Loucy (cell line): ENCODE results near the gene BRCC3.

Experiments used
- H2AFZ ChIP-seq: fragments of 200-600 bp; sonication (generic); 2 replicates; pipeline ENCODE4 v1.6.0; 2016; ENCODE audit warnings: antibody characterized with exemption, mild to moderate bottlenecking, low read length, moderate library complexity
- H3F3A ChIP-seq: fragments of 200-600 bp; 2 replicates; pipeline ENCODE4 v1.6.0; 2016; ENCODE audit warnings: antibody characterized with exemption, low read depth, mild to moderate bottlenecking
- H3K27me3 ChIP-seq: fragments of 200-600 bp; sonication (generic); 2 replicates; pipeline ENCODE4 v1.6.1; 2014; ENCODE audit warnings: low read length, mild to moderate bottlenecking; ENCODE audit not compliant: insufficient read depth, poor library complexity, severe bottlenecking
- H3K36me3 ChIP-seq: fragments of 200-600 bp; sonication (generic); 2 replicates; pipeline ENCODE4 v1.6.1; 2016; ENCODE audit warnings: low read length; ENCODE audit not compliant: insufficient read depth
- H3K4me1 ChIP-seq: fragments of 200-600 bp; sonication (generic); 2 replicates; pipeline ENCODE4 v1.5.1; 2014; ENCODE audit warnings: low read length, mild to moderate bottlenecking; ENCODE audit not compliant: insufficient read depth, poor library complexity, severe bottlenecking
- H3K4me2 ChIP-seq: fragments of 200-600 bp; sonication (generic); 2 replicates; pipeline ENCODE4 v1.6.0; 2014; ENCODE audit warnings: antibody characterized with exemption, low read length, low read depth, mild to moderate bottlenecking; ENCODE audit not compliant: poor library complexity, severe bottlenecking
- H3K4me3 ChIP-seq: fragments of 200-600 bp; sonication (generic); 2 replicates; pipeline ENCODE4 v1.5.1; 2014; ENCODE audit warnings: low read length, mild to moderate bottlenecking, mixed read lengths; ENCODE audit not compliant: poor library complexity, severe bottlenecking
- H3K79me2 ChIP-seq: fragments of 200-600 bp; sonication (generic); 2 replicates; pipeline ENCODE4 v1.6.1; 2014; ENCODE audit warnings: low read length; ENCODE audit not compliant: insufficient read depth
- H3K9ac ChIP-seq: fragments of 200-600 bp; sonication (generic); 2 replicates; pipeline ENCODE4 v1.6.0; 2014; ENCODE audit warnings: mild to moderate bottlenecking, low read depth, low read length, moderate library complexity; ENCODE audit not compliant: poor library complexity, severe bottlenecking
- H3K9me2 ChIP-seq: fragments of 200-600 bp; sonication (generic); replicated peaks from 2 replicates; pipeline ENCODE4 v1.6.1; 2016; ENCODE audit warnings: low read depth, low read length, mixed read lengths
- H3K9me3 ChIP-seq: fragments of 200-600 bp; sonication (generic); 2 replicates; pipeline ENCODE4 v1.6.1; 2014; ENCODE audit warnings: mild to moderate bottlenecking, antibody characterized with exemption, low read length, low read depth; ENCODE audit not compliant: insufficient read depth
- H4K20me1 ChIP-seq: fragments of 200-600 bp; sonication (generic); 2 replicates; pipeline ENCODE4 v1.6.0; 2014; ENCODE audit warnings: antibody characterized with exemption, low read length, mild to moderate bottlenecking; ENCODE audit not compliant: insufficient read depth, poor library complexity, severe bottlenecking
- EZH2phosphoT487 ChIP-seq: fragments of 200-600 bp; IDR thresholded peaks from 2 replicates; pipeline ENCODE4 v1.6.1; 2018; ENCODE audit warnings: antibody characterized with exemption, mild to moderate bottlenecking, moderate library complexity, borderline replicate concordance
- TF ChIP-seq, protein P1 (sequence below): fragments of 200-600 bp; sonication (generic); conservative IDR thresholded peaks from 2 replicates; pipeline ENCODE4 v1.5.1; 2014; ENCODE audit warnings: mild to moderate bottlenecking, antibody characterized with exemption, low read length

Gene BRCC3

DNA sequence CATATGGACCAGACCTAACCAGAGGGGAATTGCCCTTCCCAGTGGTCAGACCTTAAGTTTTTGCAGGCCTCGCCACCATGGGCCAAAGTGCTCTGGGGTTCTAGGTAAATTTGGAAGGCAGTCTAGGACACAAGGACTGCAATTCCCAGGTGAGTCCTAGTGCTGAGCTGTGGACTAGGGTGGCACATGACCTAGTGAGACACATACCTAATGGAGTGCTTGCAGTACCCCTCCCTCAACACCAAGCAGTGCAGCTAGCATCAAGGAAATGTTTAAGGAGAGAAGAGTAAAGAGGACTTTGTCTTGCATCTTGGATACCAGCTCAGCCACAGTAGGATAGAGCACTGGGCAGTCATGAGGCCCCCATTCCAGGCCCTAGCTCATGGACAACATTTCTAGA lies 60.8 kb downstream of the BRCC3 start:
- H3K27me3 ChIP-seq: no peaks in the 10 kb centered on the region

DNA sequence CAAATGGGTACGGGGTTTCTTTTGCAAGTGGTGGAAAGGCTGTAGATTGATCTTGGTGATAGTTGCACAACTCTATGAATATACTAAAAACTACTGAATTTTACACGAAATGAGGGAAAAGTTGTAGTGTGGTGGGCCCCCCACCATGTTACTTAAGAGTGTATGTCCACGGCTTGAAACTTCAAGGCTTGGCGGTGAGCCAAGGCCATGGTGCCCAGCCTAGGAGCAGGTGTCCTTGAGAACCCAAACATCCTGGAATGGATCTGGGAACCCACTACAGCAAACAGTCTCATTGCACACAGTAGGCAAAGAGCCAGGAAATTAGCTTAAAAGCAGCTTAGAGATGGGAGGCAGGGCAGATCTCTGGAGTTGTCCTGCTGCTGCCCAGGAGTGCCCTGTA lies 62.9 kb downstream of the BRCC3 start:
- Histone ChIP-seq H3K79me2 (no peaks in the 10 kb centered on the region), H3K4me1 (no peaks in the 10 kb centered on the region), H3K4me3 (no peak overlapping the region), H3K36me3 (no peaks in the 10 kb centered on the region), H3F3A (no peaks in the 10 kb centered on the region), H3K4me2 (no peak overlapping the region), H3K9me2 (no peaks in the 10 kb centered on the region), H4K20me1 (no peaks in the 10 kb centered on the region), H2AFZ (no peak overlapping the region), H3K9ac (no peak overlapping the region), H3K27me3 (no peaks in the 10 kb centered on the region), H3K9me3 (no peaks in the 10 kb centered on the region)
- no peak for TF ChIP-seq EZH2phosphoT487
- TF ChIP-seq, protein P1, sequence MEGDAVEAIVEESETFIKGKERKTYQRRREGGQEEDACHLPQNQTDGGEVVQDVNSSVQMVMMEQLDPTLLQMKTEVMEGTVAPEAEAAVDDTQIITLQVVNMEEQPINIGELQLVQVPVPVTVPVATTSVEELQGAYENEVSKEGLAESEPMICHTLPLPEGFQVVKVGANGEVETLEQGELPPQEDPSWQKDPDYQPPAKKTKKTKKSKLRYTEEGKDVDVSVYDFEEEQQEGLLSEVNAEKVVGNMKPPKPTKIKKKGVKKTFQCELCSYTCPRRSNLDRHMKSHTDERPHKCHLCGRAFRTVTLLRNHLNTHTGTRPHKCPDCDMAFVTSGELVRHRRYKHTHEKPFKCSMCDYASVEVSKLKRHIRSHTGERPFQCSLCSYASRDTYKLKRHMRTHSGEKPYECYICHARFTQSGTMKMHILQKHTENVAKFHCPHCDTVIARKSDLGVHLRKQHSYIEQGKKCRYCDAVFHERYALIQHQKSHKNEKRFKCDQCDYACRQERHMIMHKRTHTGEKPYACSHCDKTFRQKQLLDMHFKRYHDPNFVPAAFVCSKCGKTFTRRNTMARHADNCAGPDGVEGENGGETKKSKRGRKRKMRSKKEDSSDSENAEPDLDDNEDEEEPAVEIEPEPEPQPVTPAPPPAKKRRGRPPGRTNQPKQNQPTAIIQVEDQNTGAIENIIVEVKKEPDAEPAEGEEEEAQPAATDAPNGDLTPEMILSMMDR: no peak

More for the DNA sequence above, 60.8 kb downstream of the BRCC3 start:
- no peaks in the 10 kb centered on the region for H3K4me1 ChIP-seq
- H3K4me2 ChIP-seq: no peak overlapping the region
- H3K4me3 ChIP-seq: no peak overlapping the region
- H3K9ac ChIP-seq: no peak overlapping the region
- TF ChIP-seq, protein P1: no peak
- TF ChIP-seq EZH2phosphoT487: no peak
- no peaks in the 10 kb centered on the region for H3K9me2 ChIP-seq
- no peaks in the 10 kb centered on the region for H3K36me3 ChIP-seq
- no peaks in the 10 kb centered on the region for H3K79me2 ChIP-seq
- H2AFZ ChIP-seq: no peak overlapping the region
- no peaks in the 10 kb centered on the region for H3K9me3 ChIP-seq
- no peaks in the 10 kb centered on the region for H3F3A ChIP-seq
- no peaks in the 10 kb centered on the region for H4K20me1 ChIP-seq

DNA sequence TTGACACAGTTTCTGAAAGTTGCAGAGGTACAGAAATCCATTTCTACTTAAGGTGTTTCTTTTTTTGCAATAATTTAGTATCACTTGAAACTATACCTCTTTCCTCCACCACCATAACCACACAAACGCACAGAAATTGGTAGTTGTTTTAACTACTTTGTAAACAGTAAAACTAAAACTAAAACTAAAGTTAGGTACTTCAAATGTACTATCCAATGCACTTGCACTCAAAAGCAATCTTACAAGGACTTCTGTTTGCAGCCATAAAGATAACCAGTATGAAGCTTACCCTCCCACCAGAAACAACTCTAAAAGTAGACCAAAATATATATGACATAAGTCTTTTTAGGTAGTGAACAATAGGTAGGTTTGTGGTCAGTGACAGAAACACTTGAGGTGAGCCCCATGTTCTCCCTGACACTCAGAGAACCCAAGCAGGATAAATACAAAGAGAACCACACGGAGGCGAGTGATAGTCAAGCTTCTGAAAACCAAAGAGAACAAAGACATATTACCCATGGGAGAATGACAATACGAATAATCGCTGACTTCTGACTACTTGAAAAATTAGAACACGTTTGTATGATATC lies 72.7 kb downstream of the BRCC3 start:
- Histone ChIP-seq H3K4me3 (no peak overlapping the region), H4K20me1 (no peaks in the 10 kb centered on the region), H3K9me3 (no peaks in the 10 kb centered on the region), H3K79me2 (no peaks in the 10 kb centered on the region), H3K36me3 (no peaks in the 10 kb centered on the region), H3K9ac (no peak overlapping the region), H3K4me2 (no peak overlapping the region), H3K4me1 (no peaks in the 10 kb centered on the region), H3K9me2 (no peaks in the 10 kb centered on the region), H3K27me3 (no peaks in the 10 kb centered on the region), H2AFZ (no peak overlapping the region), H3F3A (no peaks in the 10 kb centered on the region)
- TF ChIP-seq, protein P1: no peak
- no peak for TF ChIP-seq EZH2phosphoT487
